ENCODE measurements around the gene HRH1. TPM values are rescaled to one million over a fixed set of nuclear protein-coding genes. Genes with fewer than 3 reads are reported as not detected.
"Not testable (repeated sequence)": the region's sequence is repeated elsewhere in the genome, so short reads cannot be mapped to it uniquely, and the experiment has no call there.

The HRH1 gene
- total RNA-seq, 2 experiments from 2014 or later, result 0.98 to 1.4 TPM

- ATAC-seq (no peak), DNase-seq (no peak)
- no peaks in the 10 kb centered on the region for H3K9me3 Mint-ChIP-seq (ENCODE audit: low read depth)
- no peak overlapping the region for H3K27ac Mint-ChIP-seq
- H3K4me3 Mint-ChIP-seq, result no peak overlapping the region
- H3K27me3 Mint-ChIP-seq, result no peaks in the 10 kb centered on the region
- intact Hi-C loops (cut with DNase I, micrococcal nuclease), result no loop called here
- no peaks in the 10 kb centered on the region for H3K36me3 Mint-ChIP-seq (ENCODE audit: low read depth)
- ChIA-PET CTCF (no interaction called here), POLR2A (no interaction called here)
- H3K4me1 Mint-ChIP-seq, result no peaks in the 10 kb centered on the region
Measured at GRCh38 chr3:11178421-11178820, 24.1 kb downstream of the HRH1 start.

DNA sequence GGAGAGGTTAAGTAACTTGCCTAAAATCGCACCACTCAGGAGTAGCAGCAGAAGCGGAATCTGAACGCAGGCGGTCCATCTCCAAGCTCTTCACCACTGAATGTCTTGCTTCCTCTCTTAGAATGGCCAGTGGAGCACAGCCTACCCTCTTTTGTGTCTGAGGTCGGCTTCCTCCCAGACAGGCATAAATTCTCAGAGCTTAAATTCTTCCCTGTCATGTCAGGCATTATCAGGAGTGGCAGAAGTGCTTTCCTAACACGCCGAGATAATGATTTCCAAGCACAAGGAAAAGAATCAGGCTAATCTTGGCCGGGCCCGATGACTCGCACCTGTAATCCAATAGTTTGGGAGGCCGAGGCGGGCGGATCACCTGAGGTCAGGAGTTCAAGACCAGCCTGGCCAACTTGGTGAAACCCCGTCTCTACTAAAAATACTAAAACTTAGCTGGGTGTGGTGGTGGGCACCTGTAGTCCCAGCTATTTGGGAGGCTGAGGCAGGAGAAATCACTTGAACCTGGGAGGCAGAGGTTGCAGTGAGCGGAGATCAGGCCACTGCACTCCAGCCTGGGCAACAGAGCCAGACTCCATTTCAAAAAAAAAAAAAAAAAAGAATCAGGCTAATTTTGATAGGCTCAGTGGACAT lies 30.2 kb downstream of the HRH1 start:
- H3K27ac Mint-ChIP-seq; H3K27me3 Mint-ChIP-seq; H3K4me1 Mint-ChIP-seq; POLR2A ChIA-PET; H3K9me3 Mint-ChIP-seq (ENCODE audit: low read depth); ATAC-seq; H3K4me3 Mint-ChIP-seq; intact Hi-C loops (cut with DNase I, micrococcal nuclease); DNase-seq; H3K36me3 Mint-ChIP-seq (ENCODE audit: low read depth): not testable (repeated sequence)
- CTCF ChIA-PET, result interaction anchor here (0.6 to 1.0 kb wide), 2 partner anchors 27 to 968 kb away, joined by 3 to 4 read pairs; no protein-coding TSS in a partner anchor

GRCh38 chr3:11185144-11185543 lies 30.9 kb downstream of the HRH1 start:
- CTCF ChIA-PET, result interaction anchor here (0.6 kb wide), 1 partner anchor 967 kb away, joined by 3 read pairs; no protein-coding TSS in a partner anchor
- POLR2A ChIA-PET, result no interaction called here
- ATAC-seq (no peak), DNase-seq (no peak)
- H3K27me3 Mint-ChIP-seq, result peaks cover 9% of the 10 kb centered on the region
- H3K27ac Mint-ChIP-seq, result no peak overlapping the region
- no peaks in the 10 kb centered on the region for H3K36me3 Mint-ChIP-seq (ENCODE audit: low read depth)
- intact Hi-C loops (cut with DNase I, micrococcal nuclease), result no loop called here
- no peak overlapping the region for H3K4me3 Mint-ChIP-seq
- no peaks in the 10 kb centered on the region for H3K4me1 Mint-ChIP-seq
- H3K9me3 Mint-ChIP-seq (ENCODE audit: low read depth), result no peaks in the 10 kb centered on the region

DNA sequence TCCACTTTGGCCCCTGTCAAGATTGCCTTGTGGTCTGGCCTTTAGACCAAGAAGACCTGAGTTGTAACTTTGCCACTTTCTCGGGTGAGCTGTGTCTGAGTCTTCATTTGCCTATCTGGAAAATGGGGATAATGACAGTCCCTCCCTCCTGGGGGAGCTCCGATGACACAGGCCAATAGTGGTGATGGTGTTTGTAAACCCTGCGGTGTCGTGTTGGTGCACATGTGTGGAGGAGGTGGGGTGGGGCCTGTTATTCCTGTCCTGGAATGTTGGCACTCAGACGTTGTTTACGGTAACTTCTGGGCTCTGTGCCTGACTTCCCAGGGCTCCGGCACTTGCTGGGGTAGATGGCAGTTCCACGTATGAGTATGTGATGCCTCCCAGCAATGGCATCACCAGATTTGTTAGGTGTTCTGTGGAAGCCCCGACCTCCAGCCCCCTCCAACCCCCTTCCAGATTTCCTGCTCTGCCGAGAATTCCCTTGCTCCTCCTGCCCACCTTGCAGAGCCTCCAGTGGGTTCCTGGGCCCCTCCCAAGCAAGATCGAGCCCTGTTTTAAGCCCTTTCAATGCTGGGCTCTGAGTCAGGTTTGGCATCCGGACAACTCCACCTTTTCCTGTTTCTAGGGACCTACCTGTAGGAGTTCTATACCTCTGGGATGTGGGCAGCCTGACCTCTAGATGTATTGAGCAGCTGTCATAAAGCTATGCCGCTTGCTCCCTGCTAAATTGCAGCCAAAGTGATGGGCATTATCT lies 31.4 kb downstream of the HRH1 start:
- Mint-ChIP-seq H3K4me1 (no peaks in the 10 kb centered on the region), H3K27me3 (peaks cover 9% of the 10 kb centered on the region), H3K9me3 (ENCODE audit: low read depth) (no peaks in the 10 kb centered on the region), H3K27ac (no peak overlapping the region), H3K4me3 (no peak overlapping the region), H3K36me3 (ENCODE audit: low read depth) (no peaks in the 10 kb centered on the region)
- ATAC-seq (no peak), DNase-seq (no peak)
- intact Hi-C loops (cut with DNase I, micrococcal nuclease), result no loop called here
- CTCF ChIA-PET, result no interaction called here
- POLR2A ChIA-PET, result interaction anchor here (0.6 kb wide), 1 partner anchor 244 kb away, joined by 3 read pairs; no protein-coding TSS in a partner anchor

DNA sequence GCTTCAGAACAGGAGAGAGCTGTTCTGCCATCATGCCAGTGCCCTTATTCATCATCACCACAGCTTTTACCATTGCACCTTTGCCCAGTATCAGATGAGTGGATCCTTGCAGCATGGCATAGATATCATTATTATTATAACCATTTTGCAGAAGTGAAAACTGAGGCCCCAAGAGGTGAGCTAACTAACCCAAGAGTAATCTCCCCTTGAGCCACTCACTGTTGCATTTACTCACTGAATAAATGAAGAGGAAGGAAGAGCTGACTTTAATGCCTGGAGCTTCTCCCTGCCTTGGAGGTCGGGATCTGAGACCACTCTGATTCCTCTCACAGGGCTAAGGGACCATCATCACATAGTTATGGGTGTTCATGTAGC lies 32.0 kb downstream of the HRH1 start:
- peaks cover 9% of the 10 kb centered on the region for H3K27me3 Mint-ChIP-seq
- no peaks in the 10 kb centered on the region for H3K4me1 Mint-ChIP-seq
- ATAC-seq (no peak), DNase-seq (no peak)
- intact Hi-C loops (cut with DNase I, micrococcal nuclease), result no loop called here
- no peak overlapping the region for H3K27ac Mint-ChIP-seq
- no peaks in the 10 kb centered on the region for H3K36me3 Mint-ChIP-seq (ENCODE audit: low read depth)
- CTCF ChIA-PET, result no interaction called here
- H3K4me3 Mint-ChIP-seq, result no peak overlapping the region
- H3K9me3 Mint-ChIP-seq (ENCODE audit: low read depth), result no peaks in the 10 kb centered on the region
- POLR2A ChIA-PET, result no interaction called here

GRCh38 chr3:11186771-11187191 lies 32.5 kb downstream of the HRH1 start:
- no peak for DNase-seq
- Mint-ChIP-seq H3K4me1 (no peaks in the 10 kb centered on the region), H3K27me3 (peaks cover 9% of the 10 kb centered on the region), H3K9me3 (ENCODE audit: low read depth) (no peaks in the 10 kb centered on the region), H3K27ac (no peak overlapping the region), H3K36me3 (ENCODE audit: low read depth) (no peaks in the 10 kb centered on the region), H3K4me3 (no peak overlapping the region)
- intact Hi-C loops (cut with DNase I, micrococcal nuclease), result no loop called here
- CTCF ChIA-PET, result no interaction called here
- no peak for ATAC-seq
- POLR2A ChIA-PET, result no interaction called here

DNA sequence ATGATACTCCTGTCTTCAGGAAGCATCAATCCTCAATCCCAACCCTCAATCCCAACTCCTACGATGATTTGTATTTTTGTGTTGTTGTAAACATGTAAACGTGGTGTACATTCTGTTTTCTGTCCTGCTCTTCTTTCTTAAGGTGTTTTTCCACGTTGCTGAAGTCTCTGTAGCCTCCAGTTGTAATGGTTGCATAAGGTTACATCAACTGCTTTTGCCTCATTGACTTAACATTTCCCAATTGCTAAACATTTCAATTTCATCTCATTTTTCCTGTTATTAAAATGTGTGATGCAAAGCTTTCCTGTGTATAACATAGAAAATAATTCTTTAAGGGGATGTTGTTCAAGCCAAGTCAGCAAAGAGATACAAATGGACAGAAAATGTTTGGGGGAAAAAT lies 33.4 kb downstream of the HRH1 start:
- Mint-ChIP-seq H3K27me3 (peaks cover 11% of the 10 kb centered on the region), H3K9me3 (ENCODE audit: low read depth) (no peaks in the 10 kb centered on the region), H3K4me3 (no peak overlapping the region), H3K27ac (no peak overlapping the region), H3K4me1 (no peaks in the 10 kb centered on the region), H3K36me3 (ENCODE audit: low read depth) (no peaks in the 10 kb centered on the region)
- ATAC-seq, result no peak
- ChIA-PET POLR2A (no interaction called here), CTCF (no interaction called here)
- DNase-seq, result no peak
- intact Hi-C loops (cut with DNase I, micrococcal nuclease), result no loop called here

DNA sequence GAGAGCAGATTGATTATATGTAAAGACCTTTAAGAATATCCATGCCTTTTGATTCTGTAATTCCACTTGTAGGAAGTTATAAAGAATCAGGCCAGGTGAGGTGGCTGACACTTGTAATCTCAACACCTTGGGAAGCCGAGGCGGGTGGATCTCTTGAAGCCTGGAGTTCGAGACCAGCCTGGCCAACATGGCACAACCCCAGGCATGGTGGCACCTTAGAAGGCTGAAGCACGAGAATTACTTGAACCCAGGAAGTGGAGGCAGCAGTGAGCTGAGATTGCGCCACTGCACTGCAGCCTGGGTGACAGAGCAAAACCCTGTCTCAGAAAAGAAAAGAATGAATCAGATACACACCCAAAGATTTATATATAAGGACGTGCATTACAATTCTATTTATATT lies 33.9 kb downstream of the HRH1 start:
- ATAC-seq (no peak), DNase-seq (no peak)
- Mint-ChIP-seq H3K36me3 (ENCODE audit: low read depth) (no peaks in the 10 kb centered on the region), H3K9me3 (ENCODE audit: low read depth) (no peaks in the 10 kb centered on the region), H3K4me3 (no peak overlapping the region), H3K4me1 (no peaks in the 10 kb centered on the region), H3K27me3 (peaks cover 11% of the 10 kb centered on the region), H3K27ac (no peak overlapping the region)
- intact Hi-C loops (cut with DNase I, micrococcal nuclease), result no loop called here
- POLR2A ChIA-PET, result no interaction called here
- CTCF ChIA-PET, result interaction anchor here (0.6 kb wide), 1 partner anchor 12 kb away, joined by 3 read pairs; no protein-coding TSS in a partner anchor

- ChIA-PET POLR2A (interaction anchor here (1.3 kb wide), 1 partner anchor 43 kb away, joined by 3 read pairs; no protein-coding TSS in a partner anchor), CTCF (interaction anchor here (0.6 to 1.8 kb wide), 4 partner anchors 40 to 133 kb away, joined by 3 to 7 read pairs (median 4); partner anchors contain the start of gene HRH1)
- Mint-ChIP-seq H3K9me3 (ENCODE audit: low read depth) (no peaks in the 10 kb centered on the region), H3K36me3 (ENCODE audit: low read depth) (no peaks in the 10 kb centered on the region), H3K27me3 (peaks cover 13% of the 10 kb centered on the region), H3K27ac (peak overlapping the region; percentile 94), H3K4me1 (peaks cover 22% of the 10 kb centered on the region), H3K4me3 (no peak overlapping the region)
- intact Hi-C loops (cut with DNase I, micrococcal nuclease), result loop anchor here in 1 of 2 experiments (1.0 to 5.0 kb wide), 3 partner anchors 44 to 447 kb away; partner anchors contain the start of gene VGLL4
- ATAC-seq, result no peak
- peak; percentile 13 for DNase-seq
Measured at GRCh38 chr3:11195201-11195600, 40.9 kb downstream of the HRH1 start.

DNA sequence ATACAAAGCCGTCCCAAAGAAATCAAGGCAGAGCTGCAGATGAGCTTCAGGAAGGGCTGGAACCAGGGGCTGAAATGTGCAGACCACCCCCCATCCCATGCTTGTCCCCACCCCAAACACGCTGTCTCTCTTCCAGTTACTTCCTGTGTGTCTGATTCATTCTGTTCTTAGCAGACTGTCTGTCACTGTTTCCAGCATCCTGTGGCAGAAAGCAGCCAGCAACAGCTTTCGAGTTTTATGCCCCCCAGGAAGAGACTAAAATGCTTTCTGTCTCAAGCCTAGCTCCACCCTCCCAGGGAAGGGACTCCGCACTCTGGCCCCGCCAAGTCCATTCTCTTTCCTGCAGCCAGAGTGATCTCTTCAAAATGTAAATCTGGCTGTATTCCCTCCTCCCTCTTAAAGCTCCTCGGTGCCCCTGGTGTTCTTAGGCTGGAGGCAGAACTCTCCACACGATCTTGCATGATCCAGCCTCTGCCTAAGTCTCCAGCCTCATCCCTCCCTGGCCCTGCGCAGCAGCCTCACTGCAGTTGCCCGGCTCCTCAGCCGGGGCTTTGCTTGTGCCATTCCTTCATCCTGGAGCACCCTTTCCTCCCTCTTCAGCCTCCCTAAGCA lies 41.5 kb downstream of the HRH1 start:
- peak; percentile 87 for ATAC-seq
- intact Hi-C loops (cut with DNase I, micrococcal nuclease), result loop anchor here in 1 of 2 experiments (1.0 to 5.0 kb wide), 3 partner anchors 43 to 446 kb away; partner anchors contain the start of gene VGLL4
- Mint-ChIP-seq H3K27me3 (peaks cover 13% of the 10 kb centered on the region), H3K36me3 (ENCODE audit: low read depth) (no peaks in the 10 kb centered on the region), H3K4me3 (peak overlapping the region; percentile 56), H3K9me3 (ENCODE audit: low read depth) (no peaks in the 10 kb centered on the region), H3K27ac (peak overlapping the region; percentile 94), H3K4me1 (peaks cover 22% of the 10 kb centered on the region)
- ChIA-PET POLR2A (interaction anchor here (1.3 kb wide), 1 partner anchor 42 kb away, joined by 3 read pairs; no protein-coding TSS in a partner anchor), CTCF (interaction anchor here (0.8 to 1.8 kb wide), 4 partner anchors 40 to 314 kb away, joined by 3 to 7 read pairs (median 4); partner anchors contain the start of gene HRH1)
- DNase-seq, result peak; percentile 64

GRCh38 chr3:11197484-11197883 lies 43.2 kb downstream of the HRH1 start:
- peaks cover 22% of the 10 kb centered on the region for H3K4me1 Mint-ChIP-seq
- no peaks in the 10 kb centered on the region for H3K36me3 Mint-ChIP-seq (ENCODE audit: low read depth)
- H3K27me3 Mint-ChIP-seq, result peaks cover 17% of the 10 kb centered on the region
- H3K4me3 Mint-ChIP-seq, result no peak overlapping the region
- intact Hi-C loops (cut with DNase I, micrococcal nuclease), result loop anchor here in 1 of 2 experiments (5.0 kb wide), 1 partner anchor 445 kb away; the partner anchor contains the start of gene VGLL4
- H3K9me3 Mint-ChIP-seq (ENCODE audit: low read depth), result no peaks in the 10 kb centered on the region
- DNase-seq (no peak), ATAC-seq (no peak)
- no peak overlapping the region for H3K27ac Mint-ChIP-seq
- POLR2A ChIA-PET, result no interaction called here
- CTCF ChIA-PET, result interaction anchor here (1.5 kb wide), 1 partner anchor 40 kb away, joined by 4 read pairs; no protein-coding TSS in a partner anchor
